HG03066 (cell line): ENCODE results near the gene RAB13.

Experiments
- ATAC-seq: cut with Tn5 transposase; IDR thresholded peaks from one replicate; pipeline ENCODE4 v1.9.1; 2021; ENCODE audit warnings: low read depth; ENCODE audit not compliant: unreplicated experiment

RAB13 gene

GRCh38 chr1:153936011-153936802 lies 49.9 kb downstream of the RAB13 start:
- no peak for ATAC-seq

- no peak for ATAC-seq
Measured at GRCh38 chr1:153934746-153935145, 51.4 kb downstream of the RAB13 start.

GRCh38 chr1:153933955-153934354 lies 52.2 kb downstream of the RAB13 start:
- no peak for ATAC-seq

GRCh38 chr1:153933430-153933829 lies 52.7 kb downstream of the RAB13 start:
- no peak for ATAC-seq

GRCh38 chr1:153932156-153933131 lies 53.7 kb downstream of the RAB13 start:
- ATAC-seq = no peak
